PC-9 (cell line): ENCODE measurements around the gene WDR20. TPM values are rescaled to one million over a fixed set of nuclear protein-coding genes. Genes with fewer than 3 reads are reported as not detected.

Experiments used
- BruUV-seq: library from RNA; stranded (reverse); fragments of 400-500 nt; replicated peaks from 2 replicates; lab custom pipeline; 2021; lab: Mats Ljungman, UMichigan
- CTCF ChIA-PET: fragments of 300-600 bp; sonication (Branson Sonifier 250); formaldehyde crosslinking; loops from one replicate; lab custom pipeline; 2022; ENCODE audit warnings: antibody characterized with exemption; lab: Charles Lee
- POLR2A ChIA-PET: fragments of 300-600 bp; sonication (Branson Sonifier 250); formaldehyde crosslinking; loops from one replicate; lab custom pipeline; 2022; ENCODE audit warnings: antibody characterized with exemption; ENCODE audit not compliant: unreplicated experiment; lab: Charles Lee
- DNase-seq, 2 experiments: peaks; one replicate each; pipeline versions ENCODE4 v3.0.0 to v3.0.0-alpha.2; 2015 to 2022; ENCODE audit warnings: mixed read lengths in 1 of 2
- H2AFZ ChIP-seq: fragments of 200-600 bp; sonication (generic); 2 replicates; pipeline ENCODE4 v1.8.1; 2017; ENCODE audit warnings: antibody characterized with exemption
- H3F3A ChIP-seq: fragments of 200-600 bp; sonication (generic); 2 replicates; pipeline ENCODE4 v1.8.1; 2017; ENCODE audit warnings: antibody characterized with exemption, mild to moderate bottlenecking, low read depth; ENCODE audit not compliant: insufficient read depth
- H3K27ac ChIP-seq: fragments of 200-600 bp; sonication (generic); 2 replicates; pipeline ENCODE4 v1.6.1; 2016; ENCODE audit warnings: mixed run types
- H3K27me3 ChIP-seq: fragments of 200-600 bp; sonication (generic); 2 replicates; pipeline ENCODE4 v1.6.1; 2016; ENCODE audit warnings: low read depth, mixed run types; ENCODE audit not compliant: insufficient read depth
- H3K36me3 ChIP-seq: fragments of 200-600 bp; sonication (generic); 2 replicates; pipeline ENCODE4 v1.6.1; 2016; ENCODE audit warnings: low read depth, mixed run types
- H3K4me1 ChIP-seq: fragments of 200-600 bp; sonication (generic); replicated peaks from 2 replicates; pipeline ENCODE4 v1.6.1; 2016; ENCODE audit warnings: mixed run types; ENCODE audit not compliant: insufficient read depth
- H3K4me2 ChIP-seq: fragments of 200-600 bp; sonication (generic); 2 replicates; pipeline ENCODE4 v1.6.1; 2017; ENCODE audit warnings: mixed run types
- H3K4me3 ChIP-seq: fragments of 200-600 bp; sonication (generic); 2 replicates; pipeline ENCODE4 v1.6.1; 2016; ENCODE audit warnings: mixed run types
- H3K79me2 ChIP-seq: fragments of 200-600 bp; sonication (generic); 2 replicates; pipeline ENCODE4 v1.6.1; 2017; ENCODE audit warnings: low read depth, mixed run types
- H3K9me2 ChIP-seq: fragments of 200-600 bp; sonication (generic); 2 replicates; pipeline ENCODE4 v1.8.1; 2017; ENCODE audit warnings: mild to moderate bottlenecking; ENCODE audit not compliant: insufficient read depth
- H3K9me3 ChIP-seq: fragments of 200-600 bp; sonication (generic); 2 replicates; pipeline ENCODE4 v1.8.1; 2016; ENCODE audit warnings: low read depth; ENCODE audit not compliant: insufficient read depth
- H4K20me1 ChIP-seq: fragments of 200-600 bp; sonication (generic); 2 replicates; pipeline ENCODE4 v1.8.1; 2017; ENCODE audit not compliant: insufficient read depth
- EZH2 ChIP-seq: fragments of 200-600 bp; sonication (generic); IDR thresholded peaks from 2 replicates; pipeline ENCODE4 v1.8.0; 2017; ENCODE audit warnings: antibody characterized with exemption, low read depth
- intact Hi-C: fragments of 100-400 bp; cut with micrococcal nuclease; formaldehyde crosslinking; loops from one replicate; pipeline ENCODE4 v1.10.0; 2022; ENCODE audit not compliant: unreplicated experiment
- total RNA-seq: library from RNA; stranded (reverse); gene quantifications from 2 replicates; pipeline ENCODE4 v1.2.3, GENCODE V29; 2021
- TF ChIP-seq, protein P1 (sequence below): fragments of 200-600 bp; sonication (generic); conservative IDR thresholded peaks from 2 replicates; pipeline ENCODE4 v1.6.1; 2017; ENCODE audit warnings: mixed run types, antibody characterized with exemption, mild to moderate bottlenecking, moderate library complexity

WDR20 gene
- total RNA-seq, 1 experiment from 2014 or later = 93.5 TPM

- H3K27me3 ChIP-seq = no peaks in the 10 kb centered on the region
- H4K20me1 ChIP-seq = peaks cover 11% of the 10 kb centered on the region; the same call in 1 of the 2 replicates
- H3F3A ChIP-seq = peaks cover 3% of the 10 kb centered on the region; the same call in 1 of the 2 replicates
- CTCF ChIA-PET = no interaction called here
- DNase-seq = no peak
- peaks cover 19% of the 10 kb centered on the region for H3K36me3 ChIP-seq
- H3K9me3 ChIP-seq = no peaks in the 10 kb centered on the region
- no TSS peak for BruUV-seq
- no peaks in the 10 kb centered on the region for H3K9me2 ChIP-seq
- POLR2A ChIA-PET = no interaction called here
- H3K4me1 ChIP-seq = no peaks in the 10 kb centered on the region
- H3K79me2 ChIP-seq = peaks cover 19% of the 10 kb centered on the region
- no peak overlapping the region for H2AFZ ChIP-seq
- no peak overlapping the region for H3K4me3 ChIP-seq
- intact Hi-C loops = no loop called here
- no peak overlapping the region for H3K4me2 ChIP-seq
- no peak overlapping the region for H3K27ac ChIP-seq
- TF ChIP-seq EZH2 = no peak
- TF ChIP-seq, protein P1, sequence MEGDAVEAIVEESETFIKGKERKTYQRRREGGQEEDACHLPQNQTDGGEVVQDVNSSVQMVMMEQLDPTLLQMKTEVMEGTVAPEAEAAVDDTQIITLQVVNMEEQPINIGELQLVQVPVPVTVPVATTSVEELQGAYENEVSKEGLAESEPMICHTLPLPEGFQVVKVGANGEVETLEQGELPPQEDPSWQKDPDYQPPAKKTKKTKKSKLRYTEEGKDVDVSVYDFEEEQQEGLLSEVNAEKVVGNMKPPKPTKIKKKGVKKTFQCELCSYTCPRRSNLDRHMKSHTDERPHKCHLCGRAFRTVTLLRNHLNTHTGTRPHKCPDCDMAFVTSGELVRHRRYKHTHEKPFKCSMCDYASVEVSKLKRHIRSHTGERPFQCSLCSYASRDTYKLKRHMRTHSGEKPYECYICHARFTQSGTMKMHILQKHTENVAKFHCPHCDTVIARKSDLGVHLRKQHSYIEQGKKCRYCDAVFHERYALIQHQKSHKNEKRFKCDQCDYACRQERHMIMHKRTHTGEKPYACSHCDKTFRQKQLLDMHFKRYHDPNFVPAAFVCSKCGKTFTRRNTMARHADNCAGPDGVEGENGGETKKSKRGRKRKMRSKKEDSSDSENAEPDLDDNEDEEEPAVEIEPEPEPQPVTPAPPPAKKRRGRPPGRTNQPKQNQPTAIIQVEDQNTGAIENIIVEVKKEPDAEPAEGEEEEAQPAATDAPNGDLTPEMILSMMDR = 0 out of 2 replicates have a peak, but pooled peaks have one; percentile 14
Measured at GRCh38 chr14:102206918-102207317, 67.2 kb downstream of the WDR20 start.

- peaks cover 8% of the 10 kb centered on the region; the same call in 1 of the 2 replicates for H4K20me1 ChIP-seq
- H3F3A ChIP-seq = peaks cover 3% of the 10 kb centered on the region; the same call in 1 of the 2 replicates
- H3K4me3 ChIP-seq = no peak overlapping the region
- H3K9me2 ChIP-seq = no peaks in the 10 kb centered on the region
- BruUV-seq = no TSS peak
- no peak overlapping the region for H3K4me2 ChIP-seq
- CTCF ChIA-PET = no interaction called here
- H2AFZ ChIP-seq = no peak overlapping the region
- POLR2A ChIA-PET = no interaction called here
- H3K27me3 ChIP-seq = no peaks in the 10 kb centered on the region
- intact Hi-C loops = no loop called here
- no peak for TF ChIP-seq EZH2
- TF ChIP-seq, protein P1 = no peak
- peaks cover 10% of the 10 kb centered on the region for H3K79me2 ChIP-seq
- DNase-seq = no peak
- no peaks in the 10 kb centered on the region for H3K4me1 ChIP-seq
- H3K27ac ChIP-seq = no peak overlapping the region
- no peaks in the 10 kb centered on the region for H3K9me3 ChIP-seq
- H3K36me3 ChIP-seq = peaks cover 21% of the 10 kb centered on the region
Measured at GRCh38 chr14:102207831-102208365, 68.2 kb downstream of the WDR20 start.

GRCh38 chr14:102208741-102209140 is 69.0 kb downstream of the WDR20 start:
- POLR2A ChIA-PET = no interaction called here
- H2AFZ ChIP-seq = no peak overlapping the region
- peaks cover 3% of the 10 kb centered on the region; the same call in 1 of the 2 replicates for H3F3A ChIP-seq
- H3K79me2 ChIP-seq = peaks cover 9% of the 10 kb centered on the region; the same call in 1 of the 2 replicates
- no TSS peak for BruUV-seq
- H4K20me1 ChIP-seq = peaks cover 8% of the 10 kb centered on the region; the same call in 1 of the 2 replicates
- no peak overlapping the region for H3K27ac ChIP-seq
- no peak overlapping the region for H3K4me2 ChIP-seq
- no peaks in the 10 kb centered on the region for H3K4me1 ChIP-seq
- no peaks in the 10 kb centered on the region for H3K9me2 ChIP-seq
- CTCF ChIA-PET = no interaction called here
- no peak for DNase-seq
- no peak overlapping the region for H3K4me3 ChIP-seq
- H3K9me3 ChIP-seq = no peaks in the 10 kb centered on the region
- intact Hi-C loops = no loop called here
- no peaks in the 10 kb centered on the region for H3K27me3 ChIP-seq
- no peak for TF ChIP-seq EZH2
- TF ChIP-seq, protein P1 = no peak
- peaks cover 20% of the 10 kb centered on the region for H3K36me3 ChIP-seq
